Kidney epithelial cell (primary cell): ENCODE results near the gene LPCAT1. TPM values are rescaled to one million over a fixed set of nuclear protein-coding genes. Genes with fewer than 3 reads are reported as not detected.

Experiments used
- DNase-seq: peaks from one replicate; pipeline ENCODE4 v3.0.0-alpha.2; 2010; ENCODE audit warnings: low read depth
- H3K27me3 ChIP-seq: 2 replicates; pipeline ENCODE4 v1.6.0; 2011; ENCODE audit warnings: low read length; ENCODE audit not compliant: control insufficient read depth, insufficient read depth
- H3K36me3 ChIP-seq: 2 replicates; pipeline ENCODE4 v1.5.1; 2011; ENCODE audit warnings: low read length; ENCODE audit not compliant: control insufficient read depth, insufficient read depth
- H3K4me3 ChIP-seq: 2 replicates; pipeline ENCODE4 v1.5.1; 2011; ENCODE audit warnings: low read depth, mild to moderate bottlenecking, control low read depth, low read length
- CTCF ChIP-seq: IDR thresholded peaks from 2 replicates; pipeline ENCODE4 v1.5.1; 2011; ENCODE audit warnings: mild to moderate bottlenecking, moderate library complexity, low read length, control low read depth, inconsistent platforms; ENCODE audit not compliant: insufficient read depth, poor library complexity, severe bottlenecking
- total RNA-seq: library from RNA; depleted of rRNA; stranded (reverse); fragments of >200 nt; gene quantifications from 2 replicates; pipeline ENCODE4 v1.2.3, GENCODE V29; 2015

The LPCAT1 gene
- total RNA-seq, 1 donor from 2014 or later = 87.6 TPM

GRCh38 chr5:1431896-1432295 lies 91.9 kb downstream of the LPCAT1 start:
- Histone ChIP-seq H3K4me3 (no peak overlapping the region), H3K36me3 (no peaks in the 10 kb centered on the region), H3K27me3 (no peaks in the 10 kb centered on the region)
- TF ChIP-seq CTCF = no peak
- no peak for DNase-seq

- no peak for TF ChIP-seq CTCF
- no peak for DNase-seq
- Histone ChIP-seq H3K4me3 (no peak overlapping the region), H3K27me3 (no peaks in the 10 kb centered on the region), H3K36me3 (no peaks in the 10 kb centered on the region)
These were observed 92.5 kb downstream of the LPCAT1 start for GRCh38 chr5:1431021-1431811.

GRCh38 chr5:1430121-1430795 lies 93.5 kb downstream of the LPCAT1 start:
- no peaks in the 10 kb centered on the region for H3K27me3 ChIP-seq
- H3K4me3 ChIP-seq = no peak overlapping the region
- no peak for TF ChIP-seq CTCF
- DNase-seq = no peak
- H3K36me3 ChIP-seq = no peaks in the 10 kb centered on the region

GRCh38 chr5:1429496-1429895 lies 94.3 kb downstream of the LPCAT1 start:
- no peak overlapping the region for H3K4me3 ChIP-seq
- DNase-seq = no peak
- TF ChIP-seq CTCF = no peak
- H3K27me3 ChIP-seq = no peaks in the 10 kb centered on the region
- H3K36me3 ChIP-seq = no peaks in the 10 kb centered on the region

GRCh38 chr5:1429066-1429465 lies 94.7 kb downstream of the LPCAT1 start:
- H3K27me3 ChIP-seq = no peaks in the 10 kb centered on the region
- no peak for TF ChIP-seq CTCF
- no peak for DNase-seq
- no peaks in the 10 kb centered on the region for H3K36me3 ChIP-seq
- no peak overlapping the region for H3K4me3 ChIP-seq
